Mesenchymal stem cell (in vitro differentiated cells and primary cell): ENCODE results near the gene FETUB.

Experiments
- DNase-seq: peaks from one replicate; pipeline ENCODE4 v3.0.0-alpha.2; 2013
- H2AFZ ChIP-seq: one replicate; pipeline ENCODE4 v1.6.1; 2013; ENCODE audit warnings: low read depth, mild to moderate bottlenecking, control low read depth, inconsistent platforms, low read length, moderate library complexity
- H2AK5ac ChIP-seq: 2 replicates; pipeline ENCODE4 v1.6.1; 2013; ENCODE audit warnings: low read length, moderate library complexity, mild to moderate bottlenecking, inconsistent platforms; ENCODE audit not compliant: severe bottlenecking
- H2BK120ac ChIP-seq: one replicate; pipeline ENCODE4 v1.6.1; 2013; ENCODE audit warnings: low read depth, mild to moderate bottlenecking, inconsistent platforms, low read length, moderate library complexity
- H2BK12ac ChIP-seq, 2 experiments: one replicate each; pipeline ENCODE4 v1.6.1; 2013; ENCODE audit warnings: inconsistent platforms in 2 of 2, low read length in 2 of 2, mild to moderate bottlenecking in 2 of 2, moderate library complexity in 2 of 2, control low read depth in 1 of 2
- H2BK15ac ChIP-seq: one replicate; pipeline ENCODE4 v1.6.1; 2013; ENCODE audit warnings: mild to moderate bottlenecking, low read depth, inconsistent platforms; ENCODE audit not compliant: poor library complexity, severe bottlenecking
- H2BK5ac ChIP-seq: 2 replicates; pipeline ENCODE4 v1.6.1; 2013; ENCODE audit warnings: low read depth, mild to moderate bottlenecking, low read length, control low read depth, inconsistent platforms; ENCODE audit not compliant: poor library complexity, severe bottlenecking
- H3K14ac ChIP-seq, 2 experiments: one replicate each; pipeline ENCODE4 v1.6.1; 2013; ENCODE audit warnings: inconsistent platforms in 2 of 2, low read length in 2 of 2, control low read depth in 1 of 2, mild to moderate bottlenecking in 1 of 2, moderate library complexity in 1 of 2
- H3K18ac ChIP-seq, 2 experiments: one replicate each; pipeline ENCODE4 v1.6.1; 2013; ENCODE audit warnings: inconsistent platforms in 2 of 2, low read length in 2 of 2, control low read depth in 1 of 2, low read depth in 1 of 2, mild to moderate bottlenecking in 1 of 2
- H3K23ac ChIP-seq, 2 experiments: one replicate each; pipeline ENCODE4 v1.6.1; 2013; ENCODE audit warnings: inconsistent platforms in 2 of 2, low read length in 2 of 2, mild to moderate bottlenecking in 2 of 2, moderate library complexity in 2 of 2, control low read depth in 1 of 2
- H3K27ac ChIP-seq: 2 replicates; pipeline ENCODE4 v1.5.1; 2013; ENCODE audit warnings: mild to moderate bottlenecking, moderate library complexity, low read length, control low read depth, inconsistent platforms; ENCODE audit not compliant: poor library complexity, severe bottlenecking
- H3K27me3 ChIP-seq, 2 experiments: 2 replicates each; pipeline versions ENCODE4 v1.6.1 to v1.7.0; 2013; ENCODE audit warnings: low read length in 2 of 2, mild to moderate bottlenecking in 2 of 2, moderate library complexity in 2 of 2, control low read depth in 1 of 2, inconsistent platforms in 1 of 2; ENCODE audit not compliant: control insufficient read depth in 1 of 2, insufficient read depth in 1 of 2
- H3K36me3 ChIP-seq, 2 experiments: 2 replicates each; pipeline versions ENCODE4 v1.6.1 to v1.7.0; 2013; ENCODE audit warnings: low read length in 2 of 2, control low read depth in 1 of 2, inconsistent platforms in 1 of 2, low read depth in 1 of 2, mild to moderate bottlenecking in 1 of 2; ENCODE audit not compliant: insufficient read depth in 2 of 2, control insufficient read depth in 1 of 2
- H3K4ac ChIP-seq, 2 experiments: one replicate each; pipeline ENCODE4 v1.6.1; 2013; ENCODE audit warnings: inconsistent platforms in 2 of 2, low read length in 2 of 2, mild to moderate bottlenecking in 2 of 2, moderate library complexity in 2 of 2, control low read depth in 1 of 2, low read depth in 1 of 2
- H3K4me1 ChIP-seq: 2 replicates; pipeline ENCODE4 v1.6.1; 2013; ENCODE audit warnings: low read depth, low read length, control low read depth; ENCODE audit not compliant: control insufficient read depth, insufficient read depth
- H3K4me2 ChIP-seq: 2 replicates; pipeline ENCODE4 v1.6.1; 2013; ENCODE audit warnings: low read length, mild to moderate bottlenecking, inconsistent platforms; ENCODE audit not compliant: poor library complexity, severe bottlenecking
- H3K4me3 ChIP-seq, 2 experiments: 2 replicates each; pipeline versions ENCODE4 v1.5.1 to v1.7.0; 2013; ENCODE audit warnings: low read length in 2 of 2, mild to moderate bottlenecking in 2 of 2, control low read depth in 1 of 2, low read depth in 1 of 2; ENCODE audit not compliant: insufficient read depth in 1 of 2
- H3K79me1 ChIP-seq: replicated peaks from 2 replicates; pipeline ENCODE4 v1.6.1; 2013; ENCODE audit warnings: mild to moderate bottlenecking, control low read depth, low read length, inconsistent platforms; ENCODE audit not compliant: poor library complexity, severe bottlenecking
- H3K9ac ChIP-seq: 2 replicates; pipeline ENCODE4 v1.7.0; 2013; ENCODE audit warnings: mild to moderate bottlenecking, low read length, moderate library complexity
- H3K9me3 ChIP-seq: 2 replicates; pipeline ENCODE4 v1.7.0; 2013; ENCODE audit warnings: mild to moderate bottlenecking, low read length; ENCODE audit not compliant: control insufficient read depth
- H4K8ac ChIP-seq: one replicate; pipeline ENCODE4 v1.6.1; 2013; ENCODE audit warnings: inconsistent platforms, mild to moderate bottlenecking, low read length, moderate library complexity
- H4K91ac ChIP-seq: one replicate; pipeline ENCODE4 v1.6.1; 2013; ENCODE audit warnings: mild to moderate bottlenecking, low read length, inconsistent platforms
- WGBS: methylation state at CpG from one replicate; pipeline ENCODE4 v1.1.7; 2013; ENCODE audit warnings: mixed read lengths; 5-methylcytosine and 5-hydroxymethylcytosine counted together

The FETUB gene

GRCh38 chr3:186605078-186605477 is 35.1 kb upstream of the FETUB start:
- no peaks in the 10 kb centered on the region for H3K4me1 ChIP-seq
- H2BK15ac ChIP-seq = no peak overlapping the region
- H2AK5ac ChIP-seq = no peak overlapping the region
- H2BK5ac ChIP-seq = no peak overlapping the region
- no peaks in the 10 kb centered on the region for H3K36me3 ChIP-seq
- H3K14ac ChIP-seq = no peak overlapping the region
- no peaks in the 10 kb centered on the region for H3K9me3 ChIP-seq
- H3K4ac ChIP-seq = no peak overlapping the region
- peaks cover 5 to 31% of the 10 kb centered on the region in 2 experiments for H3K27me3 ChIP-seq
- H2AFZ ChIP-seq = no peak overlapping the region
- no peak overlapping the region for H2BK12ac ChIP-seq
- H3K4me2 ChIP-seq = no peak overlapping the region
- H2BK120ac ChIP-seq = no peak overlapping the region
- DNase-seq = no peak
- no peak overlapping the region for H4K8ac ChIP-seq
- no peak overlapping the region for H3K9ac ChIP-seq
- no peak overlapping the region for H3K4me3 ChIP-seq
- no peaks in the 10 kb centered on the region for H3K79me1 ChIP-seq
- no peak overlapping the region for H3K23ac ChIP-seq
- no peak overlapping the region for H4K91ac ChIP-seq
- H3K27ac ChIP-seq = no peak overlapping the region
- H3K18ac ChIP-seq = no peak overlapping the region

- Histone ChIP-seq H3K14ac (no peak overlapping the region), H3K4me2 (no peak overlapping the region), H2AFZ (no peak overlapping the region), H2AK5ac (no peak overlapping the region), H3K4me3 (no peak overlapping the region), H2BK12ac (no peak overlapping the region), H2BK5ac (no peak overlapping the region), H3K9me3 (no peaks in the 10 kb centered on the region), H3K27ac (no peak overlapping the region), H3K4ac (no peak overlapping the region), H3K27me3 (peaks cover 5 to 31% of the 10 kb centered on the region in 2 experiments), H4K8ac (no peak overlapping the region), H3K18ac (no peak overlapping the region), H2BK15ac (no peak overlapping the region), H3K9ac (no peak overlapping the region), H2BK120ac (no peak overlapping the region), H3K79me1 (no peaks in the 10 kb centered on the region), H3K36me3 (no peaks in the 10 kb centered on the region), H4K91ac (no peak overlapping the region), H3K23ac (no peak overlapping the region), H3K4me1 (no peaks in the 10 kb centered on the region)
- no peak for DNase-seq
- WGBS = 94% methylated on average over 4 of the region's 5 CpGs
Measured at GRCh38 chr3:186605561-186606545, 34.3 kb upstream of the FETUB start.

GRCh38 chr3:186608624-186609215 is 31.5 kb upstream of the FETUB start:
- 76% methylated on average over 2 of the region's 2 CpGs for WGBS
- H3K27ac ChIP-seq = no peak overlapping the region
- H4K91ac ChIP-seq = no peak overlapping the region
- no peak overlapping the region for H2AK5ac ChIP-seq
- no peak overlapping the region for H2BK120ac ChIP-seq
- H2BK5ac ChIP-seq = no peak overlapping the region
- no peak overlapping the region for H3K4me3 ChIP-seq
- peaks cover 24 to 37% of the 10 kb centered on the region in 2 experiments for H3K27me3 ChIP-seq
- H3K14ac ChIP-seq = no peak overlapping the region
- no peaks in the 10 kb centered on the region for H3K36me3 ChIP-seq
- H3K9me3 ChIP-seq = no peaks in the 10 kb centered on the region
- H3K23ac ChIP-seq = no peak overlapping the region
- DNase-seq = no peak
- H2BK12ac ChIP-seq = no peak overlapping the region
- H2AFZ ChIP-seq = no peak overlapping the region
- H4K8ac ChIP-seq = no peak overlapping the region
- H3K18ac ChIP-seq = no peak overlapping the region
- no peaks in the 10 kb centered on the region for H3K79me1 ChIP-seq
- H3K4me1 ChIP-seq = no peaks in the 10 kb centered on the region
- no peak overlapping the region for H3K4ac ChIP-seq
- H2BK15ac ChIP-seq = no peak overlapping the region
- no peak overlapping the region for H3K9ac ChIP-seq
- H3K4me2 ChIP-seq = no peak overlapping the region

- Histone ChIP-seq H2BK12ac (no peak overlapping the region), H2BK15ac (no peak overlapping the region), H3K79me1 (no peaks in the 10 kb centered on the region), H3K4me3 (no peak overlapping the region), H2BK5ac (no peak overlapping the region), H3K27me3 (peaks cover 29 to 36% of the 10 kb centered on the region in 2 experiments), H3K9ac (no peak overlapping the region), H2AFZ (no peak overlapping the region), H4K91ac (no peak overlapping the region), H4K8ac (no peak overlapping the region), H3K27ac (no peak overlapping the region), H3K18ac (no peak overlapping the region), H3K14ac (no peak overlapping the region), H2BK120ac (no peak overlapping the region), H2AK5ac (no peak overlapping the region), H3K4me2 (no peak overlapping the region), H3K4ac (no peak overlapping the region), H3K4me1 (no peaks in the 10 kb centered on the region), H3K36me3 (no peaks in the 10 kb centered on the region), H3K9me3 (no peaks in the 10 kb centered on the region), H3K23ac (no peak overlapping the region)
- DNase-seq = no peak
- WGBS = 97% methylated on average over 8 of the region's 8 CpGs
Measured at GRCh38 chr3:186609247-186609868, 30.8 kb upstream of the FETUB start.
